Hypothalamus (tissue), 51 donors: ENCODE results near the gene HCFC1.

ENCODE experiments used
- DNase-seq, 51 donors: peaks; one replicate each; lab custom pipeline; 2025; lab: John Stamatoyannopoulos, UW

The HCFC1 gene

GRCh38 chrX:153944800-153945150 lies 26.8 kb downstream of the HCFC1 start:
- DNase-seq, result no peak

GRCh38 chrX:153944140-153944799 lies 27.3 kb downstream of the HCFC1 start, which contains the start of gene RENBP:
Gene RENBP (minus strand): TSS chrX:153944643. CDS start chrX:153944610, 33 bp downstream.
- DNase-seq, result peak in 30 of 51 donors; percentile 4 to 73 (median 32)

GRCh38 chrX:153941336-153942252 lies 30.0 kb downstream of the HCFC1 start:
- DNase-seq, result no peak

- no peak for DNase-seq
Measured at GRCh38 chrX:153939573-153939972, 32.0 kb downstream of the HCFC1 start.

GRCh38 chrX:153938226-153938786 lies 33.3 kb downstream of the HCFC1 start:
- DNase-seq, result no peak

GRCh38 chrX:153937056-153937455 lies 34.6 kb downstream of the HCFC1 start:
- DNase-seq, result no peak

- DNase-seq, result no peak
Measured at GRCh38 chrX:153935326-153935851, 36.2 kb downstream of the HCFC1 start.

GRCh38 chrX:153934762-153935325 lies 36.8 kb downstream of the HCFC1 start, which contains the start of gene NAA10:
Gene NAA10 (minus strand): TSS chrX:153935037. CDS start chrX:153934904, 133 bp downstream.
- peak in 42 of 51 donors; percentile 5 to 79 (median 46) for DNase-seq

- DNase-seq, result no peak
Measured at GRCh38 chrX:153934148-153934761, 37.4 kb downstream of the HCFC1 start.

GRCh38 chrX:153933748-153934147 lies 37.9 kb downstream of the HCFC1 start:
- DNase-seq, result no peak

- no peak for DNase-seq
Measured at GRCh38 chrX:153932220-153932915, 39.2 kb downstream of the HCFC1 start.

GRCh38 chrX:153931748-153932147 lies 39.9 kb downstream of the HCFC1 start:
- DNase-seq, result no peak

- DNase-seq, result no peak
Measured at GRCh38 chrX:153931151-153931550, 40.5 kb downstream of the HCFC1 start.

GRCh38 chrX:153930011-153930910 lies 41.4 kb downstream of the HCFC1 start:
- DNase-seq, result no peak

- DNase-seq, result no peak
Measured at GRCh38 chrX:153929576-153929975, 42.0 kb downstream of the HCFC1 start.

GRCh38 chrX:153928846-153929245 lies 42.8 kb downstream of the HCFC1 start:
- no peak for DNase-seq

GRCh38 chrX:153927922-153928760 lies 43.5 kb downstream of the HCFC1 start:
- peak; percentile 15 to 100 (median 90) for DNase-seq

GRCh38 chrX:153927672-153927921 lies 44.0 kb downstream of the HCFC1 start:
- DNase-seq, result peak in 1 of 51 donors; percentile 41
